Cardiac atrium fibroblast (primary cell): Measurements from ENCODE around the gene GIMAP2. TPM values are rescaled to one million over a fixed set of nuclear protein-coding genes. Genes with fewer than 3 reads are reported as not detected.

Experiments used
- total RNA-seq: library from RNA; depleted of rRNA; stranded (reverse); fragments of >200 nt; gene quantifications from 2 replicates; pipeline ENCODE4 v1.2.3, GENCODE V29; 2015

The GIMAP2 gene
- total RNA-seq, result 0.81 and 5.2 TPM in 2 replicates

GRCh38 chr7:150685219-150686029 lies at the start of gene GIMAP2:
Gene GIMAP2 (plus strand): TSS chr7:150685706. CDS start chr7:150687060, 1,354 bp downstream.

GRCh38 chr7:150716368-150716767 lies 30.9 kb downstream of the GIMAP2 start, which contains the start of gene GIMAP1:
Gene GIMAP1 (plus strand): TSS chr7:150716613. CDS start chr7:150719048, 2,435 bp downstream.

GRCh38 chr7:150737265-150738055 lies 52.0 kb downstream of the GIMAP2 start, which contains the start of gene GIMAP5:
Gene GIMAP5 (plus strand): TSS chr7:150737418. CDS start chr7:150740885, 3,467 bp downstream.

Other genes starting within 250 kb of the GIMAP2 start
- under 0.01 and 0.81 TPM in 2 replicates for gene GIMAP8, start 235.1 kb upstream of the GIMAP2 start, total RNA-seq
- not detected in 2 replicates for gene GIMAP7, start 170.8 kb upstream of the GIMAP2 start, total RNA-seq
- gene GIMAP4, start 118.3 kb upstream of the GIMAP2 start, total RNA-seq, result 1.8 and 3.7 TPM in 2 replicates
- under 0.01 and 0.32 TPM in 2 replicates for gene GIMAP6, start 53.3 kb upstream of the GIMAP2 start, total RNA-seq
- gene GIMAP1, start 30.9 kb downstream of the GIMAP2 start, total RNA-seq, result 0.81 TPM in 1 of 2 replicates, not detected in the other
- gene GIMAP5, start 51.7 kb downstream of the GIMAP2 start, total RNA-seq, result 1.3 TPM in 1 of 2 replicates, not detected in the other
- gene TMEM176B, start 114.7 kb downstream of the GIMAP2 start, total RNA-seq, result not detected in 2 replicates
- gene TMEM176A, start 115.1 kb downstream of the GIMAP2 start, total RNA-seq, result not detected in 2 replicates
- gene AOC1, start 166.8 kb downstream of the GIMAP2 start, total RNA-seq, result not detected in 2 replicates